ENCODE results near the gene ANKRD36. TPM values are rescaled to one million over a fixed set of nuclear protein-coding genes. Genes with fewer than 3 reads are reported as not detected.
"Not testable (repeated sequence)": the region's sequence is repeated elsewhere in the genome, so short reads cannot be mapped to it uniquely, and the experiment has no call there.

Gene ANKRD36
- total and polyA plus RNA-seq, 9 of the 15 experiments (the other 6 are each of a cell fraction or from before 2014, with no cell fraction given) = 8.0 to 29.1 (median 15.4) TPM

- intact Hi-C loops (cut with micrococcal nuclease); H2AFZ ChIP-seq (ENCODE audit: low read depth, low read length); H3K27me3 ChIP-seq (ENCODE audit: control insufficient read depth in 2 of 2, insufficient read depth in 2 of 2, low read length in 2 of 2); H3K4me1 ChIP-seq (replicated peaks in 1 of 2; ENCODE audit: control insufficient read depth in 2 of 2, insufficient read depth in 2 of 2, low read length in 2 of 2); H3K9me1 ChIP-seq (ENCODE audit: control insufficient read depth, insufficient read depth, low read length); H3K9ac ChIP-seq (ENCODE audit: insufficient read depth in 1 of 2, low read depth in 2 of 2, low read length in 2 of 2); FAIRE-seq; H3K27ac ChIP-seq (ENCODE audit: extremely low read depth, low read depth, low read length); H4K20me1 ChIP-seq (replicated peaks; ENCODE audit: control insufficient read depth, insufficient read depth, low read length); BruUV-seq (replicated peaks); CTCF ChIA-PET (ENCODE audit: low intra/inter-chr PET ratio); DNase-seq (ENCODE audit: extremely low read depth in 1 of 4, low spot score in 3 of 4); H3K79me2 ChIP-seq (ENCODE audit: control insufficient read depth, insufficient read depth, low read length); ATAC-seq; H3K36me3 ChIP-seq (ENCODE audit: control insufficient read depth, insufficient read depth, low read length); H3K4me2 ChIP-seq (ENCODE audit: insufficient read depth, low read length); H3K9me3 ChIP-seq (replicated peaks; ENCODE audit: control insufficient read depth, insufficient read depth, low read depth, low read length); H3K4me3 ChIP-seq; POLR2A ChIA-PET: not testable (repeated sequence)
- WGBS (ENCODE audit: insufficient coverage, low coverage, missing lambda C conversion rate) = 6% methylated on average over 3 of the region's 3 CpGs
- in situ Hi-C loops (cut with MboI) = loop anchor here (10.0 kb wide), 1 partner anchor 1694 kb away; the partner anchor contains the start of gene FAHD2A
- peak; percentile 98 for TF ChIP-seq ZNF12 (CRISPR knock-in tag; IDR thresholded peaks at IDR 0.05)
Measured at GRCh38 chr2:97098786-97099372, 14.1 kb upstream of the ANKRD36 start.

- BruUV-seq (replicated peaks); FAIRE-seq; H3K4me2 ChIP-seq (ENCODE audit: insufficient read depth, low read length); H3K79me2 ChIP-seq (ENCODE audit: control insufficient read depth, insufficient read depth, low read length); H3K27me3 ChIP-seq (ENCODE audit: control insufficient read depth in 2 of 2, insufficient read depth in 2 of 2, low read length in 2 of 2); H3K9ac ChIP-seq (ENCODE audit: insufficient read depth in 1 of 2, low read depth in 2 of 2, low read length in 2 of 2); H3K9me1 ChIP-seq (ENCODE audit: control insufficient read depth, insufficient read depth, low read length); H2AFZ ChIP-seq (ENCODE audit: low read depth, low read length); intact Hi-C loops (cut with micrococcal nuclease); H3K4me1 ChIP-seq (replicated peaks in 1 of 2; ENCODE audit: control insufficient read depth in 2 of 2, insufficient read depth in 2 of 2, low read length in 2 of 2); H3K9me3 ChIP-seq (replicated peaks; ENCODE audit: control insufficient read depth, insufficient read depth, low read depth, low read length); H3K27ac ChIP-seq (ENCODE audit: extremely low read depth, low read depth, low read length); H4K20me1 ChIP-seq (replicated peaks; ENCODE audit: control insufficient read depth, insufficient read depth, low read length); ATAC-seq; H3K4me3 ChIP-seq; H3K36me3 ChIP-seq (ENCODE audit: control insufficient read depth, insufficient read depth, low read length); CTCF ChIA-PET (ENCODE audit: low intra/inter-chr PET ratio); POLR2A ChIA-PET; DNase-seq (ENCODE audit: extremely low read depth in 1 of 4, low spot score in 3 of 4): not testable (repeated sequence)
- TF ChIP-seq BCOR (IDR thresholded peaks at IDR 0.05) (peak; percentile 38; the same call in 1 of the 2 replicates), ZNF146 (CRISPR knock-in tag; IDR thresholded peaks at IDR 0.05; ENCODE audit: unreplicated experiment) (peak; percentile 79)
- 0% methylated on average over 1 of the region's 2 CpGs for WGBS (ENCODE audit: insufficient coverage, low coverage, missing lambda C conversion rate)
- in situ Hi-C loops (cut with MboI) = loop anchor here (10.0 to 25.0 kb wide), 2 partner anchors 112 to 245 kb away; partner anchors contain the start of genes ANKRD39 and SEMA4C
Measured at GRCh38 chr2:97106878-97107277, 6.1 kb upstream of the ANKRD36 start.

GRCh38 chr2:97111246-97111645 lies 1.7 kb upstream of the ANKRD36 start:
- H3K79me2 ChIP-seq (ENCODE audit: control insufficient read depth, insufficient read depth, low read length); H3K27me3 ChIP-seq (ENCODE audit: control insufficient read depth in 2 of 2, insufficient read depth in 2 of 2, low read length in 2 of 2); H3K4me3 ChIP-seq; H3K9me1 ChIP-seq (ENCODE audit: control insufficient read depth, insufficient read depth, low read length); H3K27ac ChIP-seq (ENCODE audit: extremely low read depth, low read depth, low read length); H3K9me3 ChIP-seq (replicated peaks; ENCODE audit: control insufficient read depth, insufficient read depth, low read depth, low read length); BruUV-seq (replicated peaks); H2AFZ ChIP-seq (ENCODE audit: low read depth, low read length); FAIRE-seq; H4K20me1 ChIP-seq (replicated peaks; ENCODE audit: control insufficient read depth, insufficient read depth, low read length); H3K4me2 ChIP-seq (ENCODE audit: insufficient read depth, low read length); POLR2A ChIA-PET; DNase-seq (ENCODE audit: extremely low read depth in 1 of 4, low spot score in 3 of 4); H3K9ac ChIP-seq (ENCODE audit: insufficient read depth in 1 of 2, low read depth in 2 of 2, low read length in 2 of 2); H3K36me3 ChIP-seq (ENCODE audit: control insufficient read depth, insufficient read depth, low read length); ATAC-seq; H3K4me1 ChIP-seq (replicated peaks in 1 of 2; ENCODE audit: control insufficient read depth in 2 of 2, insufficient read depth in 2 of 2, low read length in 2 of 2): not testable (repeated sequence)
- intact Hi-C loops (cut with micrococcal nuclease) (loop anchor here (5.0 kb wide), 2 partner anchors 149 to 254 kb away; partner anchors contain the start of gene ANKRD39), in situ Hi-C loops (cut with MboI) (loop anchor here (25.0 kb wide), 1 partner anchor 249 kb away; the partner anchor contains the start of genes ANKRD39 and SEMA4C)
- CTCF ChIA-PET (ENCODE audit: low intra/inter-chr PET ratio) = interaction anchor here (0.8 to 1.8 kb wide), 4 partner anchors 99 to 1089 kb away, joined by 3 to 16 read pairs (median 8); partner anchors contain the start of gene ANKRD39
- 27% methylated on average over 8 of the region's 9 CpGs for WGBS (ENCODE audit: insufficient coverage, low coverage, missing lambda C conversion rate)

Measured in K562 (cell line).